HG03175 (cell line): ENCODE results near the gene GSTT4.
"Not testable (repeated sequence)": the region's sequence is repeated elsewhere in the genome, so short reads cannot be mapped to it uniquely, and the experiment has no call there.

Experiments used
- ATAC-seq: cut with Tn5 transposase; IDR thresholded peaks from one replicate; pipeline ENCODE4 v1.9.1; 2021; ENCODE audit warnings: mild to moderate bottlenecking, moderate library complexity; ENCODE audit not compliant: unreplicated experiment

GSTT4 gene

DNA sequence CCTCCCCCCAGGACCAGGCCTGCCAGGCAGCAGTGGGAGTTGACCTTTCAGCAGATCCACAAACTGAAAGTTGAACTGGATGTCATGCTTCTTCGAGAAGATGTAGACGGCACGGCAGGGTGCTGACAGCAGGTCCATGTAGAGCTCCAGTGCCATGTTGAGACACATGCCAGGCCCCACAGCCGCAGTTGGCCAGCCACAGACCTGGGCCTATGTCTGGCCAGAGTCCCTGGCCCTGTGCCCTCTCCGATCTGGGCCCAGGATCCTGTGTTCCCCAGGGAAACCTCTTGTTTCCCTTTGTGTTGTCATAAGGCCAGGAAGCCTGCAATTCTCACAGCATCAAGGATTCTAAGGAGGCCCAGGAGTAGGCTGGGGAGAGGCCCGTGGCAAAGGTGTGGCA is at the start of gene GSTT4:
Gene GSTT4 (minus strand): TSS at position 253 of the 400 bp plus-strand sequence. CDS start 97 bp downstream, at position 156.
- no peak for ATAC-seq

- no peak for ATAC-seq
Observed at GRCh38 chr22:24054356-24054755, 49.1 kb upstream of the GSTT4 start.

GRCh38 chr22:24053481-24054226 is 48.4 kb upstream of the GSTT4 start:
- ATAC-seq = peak; percentile 72

DNA sequence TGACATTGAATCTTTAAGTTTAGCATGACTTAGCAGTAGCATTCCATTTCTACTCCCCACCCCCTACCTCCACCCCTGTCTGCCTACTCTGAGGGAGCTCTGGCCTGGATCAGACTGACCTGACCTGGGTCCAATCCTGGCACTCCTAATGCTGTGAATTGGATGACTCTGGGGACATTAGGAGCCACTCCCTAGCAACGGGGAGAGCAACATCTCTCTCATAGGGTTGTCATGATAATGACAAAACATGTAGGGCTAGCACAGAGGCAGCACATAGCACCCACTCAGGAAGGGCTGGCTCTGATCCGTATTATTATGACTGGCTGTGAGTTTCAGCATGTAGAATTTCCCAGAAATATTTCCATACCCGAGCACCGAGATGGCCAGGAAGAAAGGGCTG is 46.3 kb upstream of the GSTT4 start:
- no peak for ATAC-seq

DNA sequence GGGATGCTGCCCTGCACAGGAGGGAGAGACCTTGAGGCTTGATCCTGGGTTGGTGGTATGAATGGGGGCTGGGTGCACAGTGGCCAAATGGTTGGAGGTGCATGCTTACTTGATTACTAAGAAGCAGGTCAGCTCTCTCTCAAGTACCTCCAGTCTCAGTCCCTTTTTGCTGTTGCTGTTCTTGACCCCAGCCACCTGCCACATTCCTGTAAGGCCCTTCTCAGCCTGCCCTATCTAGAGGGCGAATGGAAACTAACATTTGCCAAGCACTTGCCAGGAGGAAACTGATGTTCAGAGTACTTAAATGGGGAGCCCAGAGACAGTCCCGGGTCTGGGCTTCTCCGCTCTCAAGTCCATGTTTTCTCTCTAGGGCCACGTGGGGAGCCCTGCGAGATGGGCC is 45.8 kb upstream of the GSTT4 start:
- ATAC-seq = no peak

DNA sequence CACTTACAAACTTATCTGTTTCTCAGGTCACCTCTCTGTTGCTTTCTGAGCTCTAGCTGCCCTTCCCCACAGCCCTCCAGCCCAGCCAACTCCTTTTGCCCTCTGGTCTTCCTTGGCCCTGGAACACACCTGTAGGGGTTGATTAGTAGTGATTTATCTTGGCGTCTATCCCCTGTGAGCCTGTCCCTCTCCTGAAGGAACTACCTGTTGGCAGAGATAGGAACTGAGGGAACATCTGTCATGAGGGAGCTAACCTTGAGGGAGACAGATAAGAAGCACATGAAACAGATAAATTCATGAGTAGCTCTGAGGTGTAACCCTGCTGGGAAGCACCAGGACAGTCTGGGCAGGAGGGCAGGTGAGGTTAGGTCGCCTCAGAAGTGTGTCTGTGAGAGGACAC is 44.7 kb upstream of the GSTT4 start:
- no peak for ATAC-seq

DNA sequence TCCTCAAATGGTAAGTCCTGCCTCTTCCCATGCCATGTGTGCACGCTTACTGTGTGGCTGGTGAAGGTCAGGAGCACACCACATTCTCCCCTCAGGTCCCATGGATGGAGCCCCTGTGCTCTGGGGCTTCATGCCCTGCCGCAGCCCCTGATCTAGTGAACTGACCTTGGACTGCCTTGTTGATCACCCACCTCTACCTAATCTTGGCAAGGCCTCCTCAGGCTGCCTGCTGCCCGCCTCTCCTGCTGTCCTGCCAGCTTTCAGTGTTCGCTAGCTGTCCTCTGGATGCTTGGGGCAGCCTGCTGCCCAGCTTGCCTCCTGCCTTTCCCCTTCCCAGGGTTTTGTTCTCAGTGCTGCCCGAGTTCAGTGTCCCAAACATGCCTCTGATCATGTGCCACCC is 44.0 kb upstream of the GSTT4 start:
- ATAC-seq = no peak

GRCh38 chr22:24046024-24046423 is 40.8 kb upstream of the GSTT4 start:
- ATAC-seq = no peak

DNA sequence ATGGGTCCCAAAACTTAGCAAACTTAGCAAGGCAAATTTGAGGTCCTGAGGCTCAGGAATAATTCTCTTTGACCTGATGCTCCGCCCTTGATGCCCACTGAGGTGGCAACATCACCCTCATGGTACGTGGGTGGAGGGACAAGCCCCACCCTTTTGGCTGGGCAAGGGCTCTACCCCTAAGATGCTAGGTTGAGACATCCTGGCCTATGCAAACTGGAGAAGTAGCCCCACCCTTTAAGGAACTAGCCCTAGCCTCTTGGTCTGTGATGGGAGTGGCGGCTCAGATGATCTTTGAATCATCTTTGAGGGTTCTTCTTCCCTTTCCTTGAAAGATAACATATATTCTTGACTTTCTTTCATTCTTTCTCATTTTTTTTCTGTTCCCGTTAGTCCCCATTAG is 38.7 kb upstream of the GSTT4 start:
- ATAC-seq = no peak

GRCh38 chr22:24043465-24043864 is 38.2 kb upstream of the GSTT4 start:
- not testable (repeated sequence) for ATAC-seq

DNA sequence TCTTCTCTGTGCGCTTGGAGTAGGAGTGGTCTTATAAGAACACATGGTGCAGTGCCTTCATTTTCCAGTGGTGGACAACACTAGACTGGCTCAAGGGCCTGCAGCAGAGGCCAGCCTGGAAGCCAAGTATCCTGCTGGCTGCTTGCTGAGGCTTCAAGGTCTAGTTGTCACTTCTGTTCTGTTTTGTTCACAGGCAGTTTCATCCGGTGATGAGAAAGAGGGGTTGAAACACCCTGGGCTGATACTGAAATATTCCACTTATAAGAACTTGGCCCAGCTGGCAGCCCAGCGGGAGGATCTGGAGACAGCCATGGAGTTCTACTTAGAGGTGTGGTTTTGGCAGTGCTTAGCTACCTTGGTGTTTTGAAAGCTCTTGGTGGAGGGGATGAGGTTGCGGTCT is 35.7 kb upstream of the GSTT4 start:
- ATAC-seq = no peak

DNA sequence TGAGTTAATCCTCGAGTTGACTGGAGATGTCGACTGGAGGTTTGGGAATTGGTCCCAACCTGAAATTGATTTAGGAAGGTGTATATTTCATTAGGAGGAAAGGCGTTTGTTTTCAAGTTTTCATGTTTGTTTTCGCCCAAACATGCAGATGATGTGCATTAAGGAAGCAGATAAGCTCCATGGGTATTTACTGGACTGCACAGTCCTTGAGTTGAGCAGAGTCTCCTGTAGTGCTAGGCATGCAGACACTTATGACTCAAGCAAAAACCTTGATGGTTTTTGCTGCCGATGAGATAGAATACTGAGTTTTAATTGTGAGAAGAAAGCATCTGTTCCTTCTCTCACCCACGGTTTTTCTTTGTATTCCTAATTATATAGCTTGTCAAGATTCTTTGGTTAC is 33.8 kb upstream of the GSTT4 start:
- no peak for ATAC-seq

GRCh38 chr22:24037851-24038765 is 32.9 kb upstream of the GSTT4 start:
- no peak for ATAC-seq

DNA sequence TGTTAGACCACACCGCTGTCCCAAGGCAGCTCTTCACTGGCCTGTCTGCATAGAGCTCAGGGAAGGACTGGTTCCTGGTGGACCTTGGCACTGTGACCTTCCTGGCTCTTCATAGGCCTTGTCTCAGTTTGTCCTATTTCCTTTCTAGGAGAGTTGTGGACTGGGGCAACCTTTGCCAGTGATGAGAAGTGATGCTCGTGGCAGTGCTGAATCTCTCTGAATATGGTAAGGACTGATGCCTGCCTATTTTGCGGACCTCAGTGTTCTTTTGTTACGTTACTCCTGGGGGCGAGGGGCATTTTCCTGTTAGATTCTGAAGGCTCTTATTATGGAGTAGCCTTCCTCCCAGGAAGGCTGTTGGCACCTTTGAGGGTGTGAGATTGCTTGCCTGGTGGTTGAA is 30.0 kb upstream of the GSTT4 start:
- ATAC-seq = no peak

DNA sequence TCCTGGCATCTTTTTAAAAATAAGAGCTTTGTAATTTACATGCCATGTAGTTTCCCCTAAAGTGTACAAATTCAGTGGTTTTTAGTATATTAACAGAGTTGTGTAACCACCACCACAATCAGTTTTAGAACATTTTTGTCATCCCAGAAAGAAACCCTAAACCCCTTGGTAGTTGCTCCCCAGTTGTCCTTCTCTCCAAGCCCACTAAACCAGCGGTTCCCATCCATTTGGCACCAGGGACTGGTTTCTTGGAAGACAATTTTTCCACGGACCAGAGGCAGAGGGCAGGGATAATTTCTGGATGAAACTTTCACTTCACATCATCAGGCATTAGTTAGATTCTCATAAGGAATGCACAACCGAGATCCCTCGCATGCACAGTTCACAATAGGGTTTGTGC is 28.5 kb upstream of the GSTT4 start:
- no peak for ATAC-seq

DNA sequence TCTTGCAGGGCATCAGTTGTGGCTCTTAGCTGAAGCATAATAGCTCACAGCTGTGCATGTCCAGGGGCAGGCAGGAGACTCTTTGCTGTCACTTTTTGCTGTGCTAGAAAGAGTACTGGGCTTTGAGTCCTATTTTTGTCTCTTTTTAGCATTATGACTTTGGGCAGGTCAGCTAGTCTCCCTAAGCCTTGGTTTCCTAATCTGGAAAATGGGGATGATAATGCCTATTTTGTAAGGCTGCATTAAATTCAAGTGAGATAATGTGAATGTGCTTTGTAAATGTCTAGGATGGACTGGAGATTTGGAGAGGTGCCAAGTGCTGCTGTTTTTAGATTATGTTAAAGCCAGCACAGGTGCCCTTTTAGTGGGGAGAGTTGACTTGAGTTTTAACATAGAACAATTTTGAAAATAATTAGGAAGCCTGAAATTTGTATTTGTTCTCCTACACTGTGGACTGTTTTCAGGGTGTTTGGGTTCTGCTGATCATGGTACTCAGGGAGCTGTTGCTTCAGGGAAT is 25.0 kb upstream of the GSTT4 start:
- no peak for ATAC-seq

- ATAC-seq = no peak
Observed at GRCh38 chr22:24029304-24029703, 24.1 kb upstream of the GSTT4 start.

DNA sequence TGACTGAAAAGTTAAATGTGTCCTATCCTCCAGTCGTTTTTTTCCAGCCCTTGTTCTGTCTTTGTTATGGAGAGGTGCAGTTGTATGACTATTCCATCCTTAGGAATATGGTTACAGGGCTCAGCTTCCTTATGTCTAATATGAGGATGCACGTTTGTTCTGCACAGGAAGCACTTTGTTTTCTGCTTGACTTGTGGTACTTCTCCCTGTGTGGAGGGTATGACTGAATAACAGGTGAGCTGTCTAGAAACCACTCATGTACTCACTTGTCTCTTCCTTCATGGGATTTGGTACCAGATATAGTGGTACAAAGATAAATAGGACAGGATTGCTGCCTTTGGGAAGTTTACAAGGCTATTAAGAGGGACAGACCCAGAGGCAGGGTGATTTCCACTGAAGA is 23.3 kb upstream of the GSTT4 start:
- no peak for ATAC-seq

- ATAC-seq = no peak
Observed at GRCh38 chr22:24027991-24028390, 22.7 kb upstream of the GSTT4 start.

GRCh38 chr22:24027389-24027975 is 22.2 kb upstream of the GSTT4 start:
- no peak for ATAC-seq

- no peak for ATAC-seq
Observed at GRCh38 chr22:24026733-24027132, 21.5 kb upstream of the GSTT4 start.

GRCh38 chr22:24026056-24026455 is 20.8 kb upstream of the GSTT4 start:
- ATAC-seq = no peak
